ENCODE results near the gene ATRIP.
"Not testable (repeated sequence)": the region's sequence is repeated elsewhere in the genome, so short reads cannot be mapped to it uniquely, and the experiment has no call there.

ATRIP gene

DNA sequence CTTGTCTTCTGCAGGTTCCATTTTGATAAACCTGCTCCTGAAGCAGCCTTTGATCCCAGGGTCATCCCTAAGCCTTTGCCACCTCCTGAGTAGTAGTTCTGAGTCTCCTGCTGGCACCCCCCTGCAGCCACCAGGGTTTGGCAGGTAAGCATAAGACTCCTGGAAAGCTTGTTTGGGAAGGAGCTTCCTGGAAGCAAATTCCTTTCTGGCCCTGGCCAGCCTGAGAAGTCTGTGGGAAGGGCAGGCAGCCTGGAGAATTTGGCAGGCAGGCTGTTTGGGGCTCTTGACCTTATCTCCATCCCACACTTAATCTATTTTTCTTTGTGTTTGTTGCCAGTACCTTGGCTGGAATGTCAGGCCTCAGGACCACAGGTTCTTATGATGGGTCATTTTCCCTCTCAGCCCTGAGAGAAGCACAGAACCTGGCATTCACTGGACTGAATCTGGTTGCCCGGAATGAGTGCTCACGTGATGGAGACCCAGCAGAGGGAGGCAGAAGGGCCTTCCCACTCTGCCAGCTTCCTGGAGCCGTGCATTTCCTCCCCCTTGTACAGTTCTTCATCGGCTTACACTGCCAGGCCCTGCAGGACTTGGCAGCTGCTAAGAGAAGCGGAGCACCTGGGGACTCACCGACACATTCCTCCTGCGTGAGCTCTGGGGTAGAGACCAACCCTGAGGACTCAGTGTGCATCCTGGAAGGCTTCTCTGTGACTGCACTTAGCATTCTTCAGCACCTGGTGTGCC is 13.4 kb downstream of the ATRIP start:
- Histone ChIP-seq H3F3A (ENCODE audit: control insufficient read depth, insufficient read depth) (peaks cover 9% of the 10 kb centered on the region), H4K20me1 (ENCODE audit: control insufficient read depth, insufficient read depth, low read depth, low read length) (no peaks in the 10 kb centered on the region), H3K9me3 (ENCODE audit: control insufficient read depth, insufficient read depth, low read length) (no peaks in the 10 kb centered on the region), H3K79me2 (ENCODE audit: control insufficient read depth, low read length) (no peaks in the 10 kb centered on the region), H3K27ac (ENCODE audit: low read depth, low read length) (no peak overlapping the region), H3K4me2 (ENCODE audit: low read length) (no peak overlapping the region), H3K4me3 (ENCODE audit: low read length) (no peak overlapping the region), H3K4me1 (ENCODE audit: control insufficient read depth, low read length) (no peaks in the 10 kb centered on the region), H3K36me3 (ENCODE audit: control insufficient read depth, low read length) (peaks cover 60% of the 10 kb centered on the region), H3K27me3 (ENCODE audit: control insufficient read depth, low read length) (no peaks in the 10 kb centered on the region), H3K9me2 (replicated peaks; ENCODE audit: control insufficient read depth, low read length) (no peaks in the 10 kb centered on the region)
- TF ChIP-seq, protein P1, sequence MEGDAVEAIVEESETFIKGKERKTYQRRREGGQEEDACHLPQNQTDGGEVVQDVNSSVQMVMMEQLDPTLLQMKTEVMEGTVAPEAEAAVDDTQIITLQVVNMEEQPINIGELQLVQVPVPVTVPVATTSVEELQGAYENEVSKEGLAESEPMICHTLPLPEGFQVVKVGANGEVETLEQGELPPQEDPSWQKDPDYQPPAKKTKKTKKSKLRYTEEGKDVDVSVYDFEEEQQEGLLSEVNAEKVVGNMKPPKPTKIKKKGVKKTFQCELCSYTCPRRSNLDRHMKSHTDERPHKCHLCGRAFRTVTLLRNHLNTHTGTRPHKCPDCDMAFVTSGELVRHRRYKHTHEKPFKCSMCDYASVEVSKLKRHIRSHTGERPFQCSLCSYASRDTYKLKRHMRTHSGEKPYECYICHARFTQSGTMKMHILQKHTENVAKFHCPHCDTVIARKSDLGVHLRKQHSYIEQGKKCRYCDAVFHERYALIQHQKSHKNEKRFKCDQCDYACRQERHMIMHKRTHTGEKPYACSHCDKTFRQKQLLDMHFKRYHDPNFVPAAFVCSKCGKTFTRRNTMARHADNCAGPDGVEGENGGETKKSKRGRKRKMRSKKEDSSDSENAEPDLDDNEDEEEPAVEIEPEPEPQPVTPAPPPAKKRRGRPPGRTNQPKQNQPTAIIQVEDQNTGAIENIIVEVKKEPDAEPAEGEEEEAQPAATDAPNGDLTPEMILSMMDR (IDR thresholded peaks at IDR 0.05; ENCODE audit: low read depth, low read length, poor library complexity, severe bottlenecking) = no peak
- TF ChIP-seq EZH2phosphoT487 (IDR thresholded peaks at IDR 0.05; ENCODE audit: borderline replicate concordance, low read length) = no peak

DNA sequence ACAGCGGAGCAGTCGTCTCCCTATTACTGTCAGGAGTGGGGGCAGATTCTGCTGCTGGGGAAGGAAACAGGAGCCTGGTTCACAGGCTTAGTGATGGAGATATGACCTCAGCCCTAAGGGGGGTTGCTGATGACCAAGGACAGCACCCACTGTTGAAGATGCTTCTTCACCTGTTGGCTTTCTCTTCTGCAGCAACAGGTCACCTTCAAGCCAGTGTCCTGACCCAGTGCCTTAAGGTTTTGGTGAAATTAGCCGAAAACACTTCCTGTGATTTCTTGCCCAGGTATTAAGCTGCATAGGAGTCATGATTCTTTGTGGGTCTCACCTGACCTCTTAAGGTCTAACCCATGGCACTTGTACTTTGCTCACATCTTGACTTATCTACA is 14.0 kb downstream of the ATRIP start:
- Histone ChIP-seq H3K27me3 (ENCODE audit: control insufficient read depth, low read length) (no peaks in the 10 kb centered on the region), H3K9me2 (replicated peaks; ENCODE audit: control insufficient read depth, low read length) (no peaks in the 10 kb centered on the region), H3K79me2 (ENCODE audit: control insufficient read depth, low read length) (no peaks in the 10 kb centered on the region), H3K9me3 (ENCODE audit: control insufficient read depth, insufficient read depth, low read length) (no peaks in the 10 kb centered on the region), H3K4me1 (ENCODE audit: control insufficient read depth, low read length) (peaks cover 5% of the 10 kb centered on the region), H3K4me3 (ENCODE audit: low read length) (no peak overlapping the region), H4K20me1 (ENCODE audit: control insufficient read depth, insufficient read depth, low read depth, low read length) (no peaks in the 10 kb centered on the region), H3K4me2 (ENCODE audit: low read length) (no peak overlapping the region), H3F3A (ENCODE audit: control insufficient read depth, insufficient read depth) (peaks cover 9% of the 10 kb centered on the region), H3K36me3 (ENCODE audit: control insufficient read depth, low read length) (peaks cover 59% of the 10 kb centered on the region), H3K27ac (ENCODE audit: low read depth, low read length) (no peak overlapping the region)
- TF ChIP-seq EZH2phosphoT487 (IDR thresholded peaks at IDR 0.05; ENCODE audit: borderline replicate concordance, low read length) = no peak
- TF ChIP-seq, protein P1 (IDR thresholded peaks at IDR 0.05; ENCODE audit: low read depth, low read length, poor library complexity, severe bottlenecking) = no peak

DNA sequence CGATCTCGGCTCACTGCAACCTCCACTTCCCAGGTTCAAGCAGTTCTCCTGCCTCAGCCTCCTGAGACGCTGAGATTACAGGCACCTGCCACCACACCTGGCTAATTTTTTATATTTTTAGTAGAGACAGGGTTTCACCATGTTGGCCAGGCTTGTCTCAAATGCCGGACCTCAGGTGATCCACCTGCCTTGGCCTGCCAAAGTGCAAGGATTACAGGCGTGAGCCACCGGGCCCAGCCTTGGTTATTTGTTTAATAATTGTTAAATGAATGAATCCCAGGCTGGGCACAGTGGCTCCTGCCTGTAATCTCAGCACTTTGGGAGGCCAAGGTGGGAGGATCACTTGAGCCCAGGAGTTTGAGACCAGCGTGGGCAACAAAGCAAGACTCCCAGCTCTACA is 15.2 kb downstream of the ATRIP start:
- not testable (repeated sequence) for H4K20me1 ChIP-seq (ENCODE audit: control insufficient read depth, insufficient read depth, low read depth, low read length); H3K9me3 ChIP-seq (ENCODE audit: control insufficient read depth, insufficient read depth, low read length); H3K79me2 ChIP-seq (ENCODE audit: control insufficient read depth, low read length); H3F3A ChIP-seq (ENCODE audit: control insufficient read depth, insufficient read depth); H3K4me2 ChIP-seq (ENCODE audit: low read length); H3K27ac ChIP-seq (ENCODE audit: low read depth, low read length); H3K4me3 ChIP-seq (ENCODE audit: low read length); H3K27me3 ChIP-seq (ENCODE audit: control insufficient read depth, low read length); H3K9me2 ChIP-seq (replicated peaks; ENCODE audit: control insufficient read depth, low read length)
- Histone ChIP-seq H3K36me3 (ENCODE audit: control insufficient read depth, low read length) (peaks cover 62% of the 10 kb centered on the region), H3K4me1 (ENCODE audit: control insufficient read depth, low read length) (peaks cover 13% of the 10 kb centered on the region)

DNA sequence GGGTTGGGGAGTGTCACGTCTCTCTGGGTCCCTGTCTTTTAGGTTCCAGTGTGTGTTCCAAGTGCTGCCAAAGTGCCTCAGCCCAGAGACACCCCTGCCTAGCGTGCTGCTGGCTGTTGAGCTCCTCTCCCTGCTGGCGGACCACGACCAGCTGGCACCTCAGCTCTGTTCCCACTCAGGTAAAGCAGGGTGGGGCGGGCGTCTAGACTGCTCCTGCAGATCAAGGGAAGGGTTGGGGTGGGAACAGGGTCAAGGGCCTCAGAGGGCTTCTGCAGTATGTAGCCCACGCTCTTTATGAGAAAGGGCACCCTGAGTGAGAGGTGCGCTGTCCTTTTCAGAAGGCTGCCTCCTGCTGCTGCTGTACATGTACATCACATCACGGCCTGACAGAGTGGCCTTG is 17.2 kb downstream of the ATRIP start:
- Histone ChIP-seq H3K4me2 (ENCODE audit: low read length) (no peak overlapping the region), H3K27me3 (ENCODE audit: control insufficient read depth, low read length) (no peaks in the 10 kb centered on the region), H3K4me1 (ENCODE audit: control insufficient read depth, low read length) (peaks cover 33% of the 10 kb centered on the region), H3K9me3 (ENCODE audit: control insufficient read depth, insufficient read depth, low read length) (no peaks in the 10 kb centered on the region), H3K27ac (ENCODE audit: low read depth, low read length) (no peak overlapping the region), H4K20me1 (ENCODE audit: control insufficient read depth, insufficient read depth, low read depth, low read length) (no peaks in the 10 kb centered on the region), H3K9me2 (replicated peaks; ENCODE audit: control insufficient read depth, low read length) (no peaks in the 10 kb centered on the region), H3K79me2 (ENCODE audit: control insufficient read depth, low read length) (peaks cover 29% of the 10 kb centered on the region), H3F3A (ENCODE audit: control insufficient read depth, insufficient read depth) (peaks cover 3% of the 10 kb centered on the region; the same call in 1 of the 2 replicates), H3K4me3 (ENCODE audit: low read length) (no peak overlapping the region), H3K36me3 (ENCODE audit: control insufficient read depth, low read length) (peaks cover 71% of the 10 kb centered on the region)
- no peak for TF ChIP-seq EZH2phosphoT487 (IDR thresholded peaks at IDR 0.05; ENCODE audit: borderline replicate concordance, low read length)
- TF ChIP-seq, protein P1 (IDR thresholded peaks at IDR 0.05; ENCODE audit: low read depth, low read length, poor library complexity, severe bottlenecking) = no peak
